Body of pancreas (tissue), 4 donors: ENCODE measurements around the gene PLPP2.

Experiments
- CTCF ChIP-seq, 7 experiments: fragments of 450-650 bp in 4 of 7; fragments of 200-600 bp in 3 of 7; sonication (generic) in 3 of 7; IDR thresholded peaks; one replicate each; pipeline ENCODE4 v1.5.1; 2016 to 2019; ENCODE audit warnings: antibody characterized with exemption in 7 of 7
- POLR2A ChIP-seq, 3 donors: fragments of 450-650 bp; IDR thresholded peaks; one replicate each; pipeline ENCODE4 v1.6.1; 2016; ENCODE audit warnings: antibody characterized with exemption in 3 of 3, mild to moderate bottlenecking in 2 of 3

GRCh38 chr19:328025-328505, 36.9 kb upstream of the PLPP2 start:
- no peak for TF ChIP-seq CTCF (IDR thresholded peaks at IDR 0.05)
- TF ChIP-seq POLR2A (IDR thresholded peaks at IDR 0.05) = no peak
